Measurements from ENCODE around the gene PTPRZ1. TPM values are rescaled to one million over a fixed set of nuclear protein-coding genes. Genes with fewer than 3 reads are reported as not detected.

The PTPRZ1 gene
- total RNA-seq, 1 experiment from 2014 or later = 74.2 TPM

- Histone ChIP-seq H2BK5ac (ENCODE audit: insufficient read length, low read length) (no peak overlapping the region), H3K27me3 (ENCODE audit: insufficient read depth, low read length) (no peaks in the 10 kb centered on the region), H3K18ac (ENCODE audit: insufficient read length, low read depth, low read length) (no peak overlapping the region), H4K20me1 (ENCODE audit: control insufficient read depth, insufficient read depth, insufficient read length) (no peaks in the 10 kb centered on the region), H2BK20ac (ENCODE audit: low read depth, low read length, poor library complexity, severe bottlenecking) (no peak overlapping the region), H3K9me3 (ENCODE audit: control insufficient read depth, low read depth, low read length) (no peaks in the 10 kb centered on the region), H4K8ac (replicated peaks; ENCODE audit: insufficient read length, low read depth, low read length) (no peak overlapping the region), H3K56ac (ENCODE audit: insufficient read length, low read depth, low read length) (no peak overlapping the region), H2BK15ac (ENCODE audit: low read depth, low read length) (no peak overlapping the region), H3K9ac (ENCODE audit: extremely low read depth, insufficient read length, low read length) (no peak overlapping the region), H3K4me2 (ENCODE audit: insufficient read depth, insufficient read length, low read length) (no peak overlapping the region), H2AK5ac (ENCODE audit: insufficient read length, low read length) (no peak overlapping the region), H3K79me1 (ENCODE audit: insufficient read depth, low read depth, low read length, poor library complexity, severe bottlenecking) (no peaks in the 10 kb centered on the region), H3K4me1 (ENCODE audit: insufficient read depth, low read length) (peaks cover 12% of the 10 kb centered on the region), H3K27ac (ENCODE audit: insufficient read length, low read depth, low read length) (peak overlapping the region; percentile 93), H3K23me2 (ENCODE audit: insufficient read length, low read depth, low read length, poor library complexity, severe bottlenecking) (no peaks in the 10 kb centered on the region), H4K5ac (ENCODE audit: insufficient read length, low read depth, low read length) (no peak overlapping the region), H3K23ac (ENCODE audit: insufficient read length, low read depth, low read length) (no peak overlapping the region), H3T11ph (ENCODE audit: low read length) (no peak overlapping the region), H3K14ac (ENCODE audit: insufficient read depth, low read length) (no peak overlapping the region), H2BK12ac (ENCODE audit: insufficient read length, low read depth, low read length) (no peak overlapping the region), H2BK120ac (ENCODE audit: low read depth, low read length, poor library complexity, severe bottlenecking) (no peak overlapping the region), H2AFZ (ENCODE audit: low read length) (no peak overlapping the region), H3K79me2 (ENCODE audit: insufficient read depth, low read length) (peaks cover 17% of the 10 kb centered on the region; the same call in 1 of the 2 replicates), H3K4ac (ENCODE audit: low read depth, low read length) (no peak overlapping the region), H4K91ac (ENCODE audit: insufficient read length, low read depth, low read length) (no peak overlapping the region)
- H3K36me3 Mint-ChIP-seq (ENCODE audit: insufficient read depth in 1 of 3, low read depth in 3 of 3) = peaks cover 17 to 35% (median 22%) of the 10 kb centered on the region in 3 experiments
- peak overlapping the region in 1 of 3 experiments; percentile 2; a peak in 3 of 7 replicates for H3K27ac Mint-ChIP-seq
- H3K4me1 Mint-ChIP-seq = peaks cover 52 to 57% of the 10 kb centered on the region in 2 experiments
- H3K9me3 Mint-ChIP-seq = no peaks in the 10 kb centered on the region
- no peak for DNase-seq
- no peak for TF ChIP-seq CTCF (conservative IDR thresholded peaks at IDR 0.05)
- no peaks in the 10 kb centered on the region; the same call in 1 of the 2 replicates for H3K27me3 Mint-ChIP-seq (ENCODE audit: low read depth)
- no peak overlapping the region for H3K4me3 Mint-ChIP-seq
Measured at GRCh38 chr7:121953164-121953563, 80.2 kb downstream of the PTPRZ1 start.
